ENCODE data around the gene COL13A1. TPM values are rescaled to one million over a fixed set of nuclear protein-coding genes. Genes with fewer than 3 reads are reported as not detected.

COL13A1 gene
- total and polyA plus RNA-seq, 2 donors from 2014 or later, result 4.0 to 5.2 TPM

DNA sequence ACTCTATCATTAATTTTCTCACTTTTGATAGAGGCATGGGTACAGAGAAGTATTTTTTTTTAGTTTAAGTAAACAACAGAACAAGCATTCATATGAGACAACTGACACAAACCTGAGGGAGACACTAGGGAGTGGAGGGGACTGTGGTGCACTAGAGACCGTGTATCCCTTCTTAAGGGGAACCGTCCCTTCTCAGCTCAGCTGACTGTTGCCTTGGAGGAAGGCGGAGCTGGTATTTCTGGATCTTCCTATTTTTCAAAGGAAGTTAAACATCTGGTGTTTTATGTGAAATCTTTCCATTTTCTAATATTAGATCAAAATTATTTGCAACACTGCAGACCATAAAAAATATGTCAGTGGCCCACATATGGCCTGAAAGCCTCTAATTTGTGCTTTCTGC, 137.4 kb downstream of the COL13A1 start:
- no peak overlapping the region for H3K9ac ChIP-seq (ENCODE audit: low read length in 3 of 3)
- H3K4me1 ChIP-seq (ENCODE audit: control insufficient read depth in 2 of 3, insufficient read depth in 2 of 3, low read depth in 1 of 3, low read length in 3 of 3), result no peaks in the 10 kb centered on the region
- H3K36me3 ChIP-seq (ENCODE audit: control insufficient read depth in 2 of 3, insufficient read depth in 3 of 3, low read length in 3 of 3), result no peaks in the 10 kb centered on the region
- DNase-seq, result peak in 1 of 5 donors; percentile 37
- FAIRE-seq, result no peak
- no peaks in the 10 kb centered on the region for H3K27me3 ChIP-seq (ENCODE audit: control insufficient read depth, insufficient read depth, low read length)
- intact Hi-C loops (cut with DNase I), result no loop called here
- no peak overlapping the region for H3K4me3 ChIP-seq (ENCODE audit: low read length in 3 of 3)
- H3K27ac ChIP-seq (ENCODE audit: low read depth in 2 of 2, low read length in 2 of 2), result no peak overlapping the region
- TF ChIP-seq, protein P1, sequence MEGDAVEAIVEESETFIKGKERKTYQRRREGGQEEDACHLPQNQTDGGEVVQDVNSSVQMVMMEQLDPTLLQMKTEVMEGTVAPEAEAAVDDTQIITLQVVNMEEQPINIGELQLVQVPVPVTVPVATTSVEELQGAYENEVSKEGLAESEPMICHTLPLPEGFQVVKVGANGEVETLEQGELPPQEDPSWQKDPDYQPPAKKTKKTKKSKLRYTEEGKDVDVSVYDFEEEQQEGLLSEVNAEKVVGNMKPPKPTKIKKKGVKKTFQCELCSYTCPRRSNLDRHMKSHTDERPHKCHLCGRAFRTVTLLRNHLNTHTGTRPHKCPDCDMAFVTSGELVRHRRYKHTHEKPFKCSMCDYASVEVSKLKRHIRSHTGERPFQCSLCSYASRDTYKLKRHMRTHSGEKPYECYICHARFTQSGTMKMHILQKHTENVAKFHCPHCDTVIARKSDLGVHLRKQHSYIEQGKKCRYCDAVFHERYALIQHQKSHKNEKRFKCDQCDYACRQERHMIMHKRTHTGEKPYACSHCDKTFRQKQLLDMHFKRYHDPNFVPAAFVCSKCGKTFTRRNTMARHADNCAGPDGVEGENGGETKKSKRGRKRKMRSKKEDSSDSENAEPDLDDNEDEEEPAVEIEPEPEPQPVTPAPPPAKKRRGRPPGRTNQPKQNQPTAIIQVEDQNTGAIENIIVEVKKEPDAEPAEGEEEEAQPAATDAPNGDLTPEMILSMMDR (IDR thresholded peaks at IDR 0.05; ENCODE audit: borderline replicate concordance, extremely low read depth, insufficient read depth), result no peak
- H3K9me3 ChIP-seq (ENCODE audit: control insufficient read depth in 2 of 3, insufficient read depth in 1 of 3, low read length in 3 of 3), result peaks cover 0 to 5% (median 0%) of the 10 kb centered on the region in 3 donors

DNA sequence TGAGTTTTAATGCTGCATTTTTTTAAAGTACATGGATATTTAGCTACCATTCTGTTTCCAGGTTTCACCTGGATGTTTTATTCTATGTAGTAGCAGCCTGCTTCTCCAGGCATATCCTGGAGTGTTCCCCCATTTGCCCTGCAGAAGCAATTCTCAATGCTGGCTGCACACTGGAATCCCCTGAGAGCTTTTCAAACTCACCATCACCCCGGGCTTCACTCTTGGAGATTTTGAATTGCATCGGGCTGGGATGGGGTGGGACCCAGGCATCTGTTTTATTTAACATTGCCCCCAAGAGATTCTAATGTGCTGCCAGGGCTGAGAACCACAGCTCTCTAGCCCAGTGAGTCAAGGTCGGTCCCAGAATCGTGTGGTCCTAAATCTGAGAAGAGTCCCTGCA, 137.8 kb downstream of the COL13A1 start:
- H3K27me3 ChIP-seq (ENCODE audit: control insufficient read depth, insufficient read depth, low read length), result no peaks in the 10 kb centered on the region
- no peak for FAIRE-seq
- no peak overlapping the region for H3K9ac ChIP-seq (ENCODE audit: low read length in 3 of 3)
- H3K36me3 ChIP-seq (ENCODE audit: control insufficient read depth in 2 of 3, insufficient read depth in 3 of 3, low read length in 3 of 3), result no peaks in the 10 kb centered on the region
- intact Hi-C loops (cut with DNase I), result no loop called here
- H3K4me3 ChIP-seq (ENCODE audit: low read length in 3 of 3), result no peak overlapping the region
- DNase-seq, result no peak
- H3K27ac ChIP-seq (ENCODE audit: low read depth in 2 of 2, low read length in 2 of 2), result no peak overlapping the region
- no peaks in the 10 kb centered on the region for H3K4me1 ChIP-seq (ENCODE audit: control insufficient read depth in 2 of 3, insufficient read depth in 2 of 3, low read depth in 1 of 3, low read length in 3 of 3)
- H3K9me3 ChIP-seq (ENCODE audit: control insufficient read depth in 2 of 3, insufficient read depth in 1 of 3, low read length in 3 of 3), result peaks cover 0 to 5% (median 0%) of the 10 kb centered on the region in 3 donors
- TF ChIP-seq, protein P1 (IDR thresholded peaks at IDR 0.05; ENCODE audit: borderline replicate concordance, extremely low read depth, insufficient read depth), result no peak

DNA sequence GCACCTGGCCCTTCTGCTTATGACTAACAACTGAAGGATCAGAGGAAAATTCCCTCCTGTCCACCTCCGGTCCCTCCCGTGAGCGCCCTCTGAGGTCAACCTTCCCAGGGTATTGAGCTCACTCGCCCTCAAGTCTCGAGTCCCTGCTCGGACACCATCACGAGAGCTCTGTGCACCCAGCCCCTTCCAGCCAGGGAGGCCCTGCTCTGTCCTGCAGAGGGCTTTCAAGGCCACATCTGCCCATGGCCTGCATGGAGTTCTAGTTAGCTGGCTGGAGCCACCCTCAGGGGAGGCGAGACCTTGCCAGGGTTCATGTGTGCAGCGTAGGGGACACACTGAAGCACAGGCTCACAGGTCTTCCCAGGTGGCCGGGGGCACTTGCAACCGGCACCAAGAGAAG, 140.0 kb downstream of the COL13A1 start:
- intact Hi-C loops (cut with DNase I), result no loop called here
- Histone ChIP-seq H3K27me3 (ENCODE audit: control insufficient read depth, insufficient read depth, low read length) (no peaks in the 10 kb centered on the region), H3K9me3 (ENCODE audit: control insufficient read depth in 2 of 3, insufficient read depth in 1 of 3, low read length in 3 of 3) (peaks cover 0 to 5% (median 0%) of the 10 kb centered on the region in 3 donors), H3K27ac (ENCODE audit: low read depth in 2 of 2, low read length in 2 of 2) (no peak overlapping the region), H3K9ac (ENCODE audit: low read length in 3 of 3) (no peak overlapping the region), H3K36me3 (ENCODE audit: control insufficient read depth in 2 of 3, insufficient read depth in 3 of 3, low read length in 3 of 3) (no peaks in the 10 kb centered on the region), H3K4me3 (ENCODE audit: low read length in 3 of 3) (no peak overlapping the region), H3K4me1 (ENCODE audit: control insufficient read depth in 2 of 3, insufficient read depth in 2 of 3, low read depth in 1 of 3, low read length in 3 of 3) (no peaks in the 10 kb centered on the region)
- DNase-seq, result no peak
- no peak for FAIRE-seq
- TF ChIP-seq, protein P1 (IDR thresholded peaks at IDR 0.05; ENCODE audit: borderline replicate concordance, extremely low read depth, insufficient read depth), result no peak

DNA sequence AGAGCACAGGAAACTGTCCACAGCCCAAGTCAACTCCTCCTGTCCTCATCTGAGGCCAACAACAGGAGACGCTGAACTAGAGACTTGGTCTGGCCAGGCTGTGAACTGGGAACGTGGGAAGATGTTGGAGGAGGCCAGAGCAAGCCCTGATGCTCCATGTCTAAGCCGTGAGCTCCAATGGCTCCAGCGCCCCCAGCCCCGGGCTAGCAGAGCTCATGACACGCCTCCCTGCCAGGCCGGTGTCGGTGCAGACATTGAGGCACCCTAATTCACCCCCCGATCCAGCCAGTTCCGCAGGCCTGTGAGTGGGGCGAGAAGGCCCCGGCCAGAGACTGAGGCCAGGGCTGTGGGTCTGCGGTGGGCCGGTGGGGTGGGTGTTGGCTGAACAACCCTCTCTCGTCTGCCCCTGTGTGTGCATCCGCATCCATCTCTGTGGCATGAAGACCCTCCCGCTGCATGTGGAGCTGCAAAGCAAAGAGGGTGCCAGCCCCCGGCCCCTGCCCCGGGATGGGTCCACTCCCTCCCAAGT, 141.7 kb downstream of the COL13A1 start:
- no peak for FAIRE-seq
- H3K9me3 ChIP-seq (ENCODE audit: control insufficient read depth in 2 of 3, insufficient read depth in 1 of 3, low read length in 3 of 3), result peaks cover 0 to 5% (median 0%) of the 10 kb centered on the region in 3 donors
- DNase-seq, result no peak
- H3K9ac ChIP-seq (ENCODE audit: low read length in 3 of 3), result no peak overlapping the region
- no peaks in the 10 kb centered on the region for H3K4me1 ChIP-seq (ENCODE audit: control insufficient read depth in 2 of 3, insufficient read depth in 2 of 3, low read depth in 1 of 3, low read length in 3 of 3)
- no peak overlapping the region for H3K27ac ChIP-seq (ENCODE audit: low read depth in 2 of 2, low read length in 2 of 2)
- H3K4me3 ChIP-seq (ENCODE audit: low read length in 3 of 3), result no peak overlapping the region
- H3K36me3 ChIP-seq (ENCODE audit: control insufficient read depth in 2 of 3, insufficient read depth in 3 of 3, low read length in 3 of 3), result no peaks in the 10 kb centered on the region
- TF ChIP-seq, protein P1 (IDR thresholded peaks at IDR 0.05; ENCODE audit: borderline replicate concordance, extremely low read depth, insufficient read depth), result no peak
- no peaks in the 10 kb centered on the region for H3K27me3 ChIP-seq (ENCODE audit: control insufficient read depth, insufficient read depth, low read length)
- intact Hi-C loops (cut with DNase I), result no loop called here

Measured in kidney (tissue), 14 donors.